HUES48 (cell line): Measurements from ENCODE around the gene SSR1.

Experiments
- H3K27ac ChIP-seq: one replicate; pipeline ENCODE4 v1.7.0; 2013; ENCODE audit warnings: low read depth, low read length, inconsistent platforms
- H3K27me3 ChIP-seq: 2 replicates; pipeline ENCODE4 v1.6.1; 2013; ENCODE audit warnings: mild to moderate bottlenecking, low read length; ENCODE audit not compliant: control insufficient read depth, insufficient read depth
- H3K36me3 ChIP-seq: 2 replicates; pipeline ENCODE4 v1.6.1; 2013; ENCODE audit warnings: low read length; ENCODE audit not compliant: control insufficient read depth, insufficient read depth
- H3K4me1 ChIP-seq: 2 replicates; pipeline ENCODE4 v1.6.1; 2013; ENCODE audit warnings: mild to moderate bottlenecking, low read length; ENCODE audit not compliant: control insufficient read depth, insufficient read depth
- H3K4me3 ChIP-seq: 2 replicates; pipeline ENCODE4 v1.5.1; 2013; ENCODE audit warnings: mild to moderate bottlenecking, low read depth, low read length
- H3K9ac ChIP-seq: 2 replicates; pipeline ENCODE4 v1.6.1; 2013; ENCODE audit warnings: mild to moderate bottlenecking, low read depth, low read length, moderate library complexity
- H3K9me3 ChIP-seq: 2 replicates; pipeline ENCODE4 v1.6.1; 2013; ENCODE audit warnings: low read length; ENCODE audit not compliant: control insufficient read depth, insufficient read depth

SSR1 gene

DNA sequence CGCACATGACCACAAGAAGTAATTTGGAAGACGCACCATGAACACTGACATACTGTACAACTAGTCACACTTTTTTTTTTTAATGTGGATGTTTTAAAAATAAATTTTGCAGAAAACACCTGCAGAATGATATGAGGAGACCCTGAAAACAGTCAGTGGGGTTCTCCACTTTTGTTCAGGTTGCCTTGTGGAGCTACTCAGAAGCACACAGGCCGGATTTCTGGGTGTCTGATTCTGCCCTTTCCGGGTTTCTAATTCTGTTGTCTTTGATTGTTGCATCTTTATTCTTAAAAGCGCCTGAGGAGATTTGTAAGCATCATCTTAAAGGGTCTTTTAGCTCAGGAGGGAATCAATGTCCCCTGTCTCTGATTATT, 74.5 kb downstream of the SSR1 start:
- no peak overlapping the region for H3K9ac ChIP-seq
- H3K36me3 ChIP-seq = peaks cover 12% of the 10 kb centered on the region; the same call in 1 of the 2 replicates
- H3K27me3 ChIP-seq = no peaks in the 10 kb centered on the region
- H3K4me3 ChIP-seq = no peak overlapping the region
- H3K27ac ChIP-seq = no peak overlapping the region
- H3K9me3 ChIP-seq = no peaks in the 10 kb centered on the region
- H3K4me1 ChIP-seq = peaks cover 24% of the 10 kb centered on the region

- no peaks in the 10 kb centered on the region for H3K27me3 ChIP-seq
- no peaks in the 10 kb centered on the region for H3K9me3 ChIP-seq
- H3K4me3 ChIP-seq = no peak overlapping the region
- H3K27ac ChIP-seq = no peak overlapping the region
- 0 out of 2 replicates have a peak overlapping the region, but pooled peaks have one; percentile 25 for H3K9ac ChIP-seq
- peaks cover 12% of the 10 kb centered on the region; the same call in 1 of the 2 replicates for H3K36me3 ChIP-seq
- H3K4me1 ChIP-seq = peaks cover 16% of the 10 kb centered on the region
Measured at GRCh38 chr6:7237653-7238188, 75.3 kb downstream of the SSR1 start.

DNA sequence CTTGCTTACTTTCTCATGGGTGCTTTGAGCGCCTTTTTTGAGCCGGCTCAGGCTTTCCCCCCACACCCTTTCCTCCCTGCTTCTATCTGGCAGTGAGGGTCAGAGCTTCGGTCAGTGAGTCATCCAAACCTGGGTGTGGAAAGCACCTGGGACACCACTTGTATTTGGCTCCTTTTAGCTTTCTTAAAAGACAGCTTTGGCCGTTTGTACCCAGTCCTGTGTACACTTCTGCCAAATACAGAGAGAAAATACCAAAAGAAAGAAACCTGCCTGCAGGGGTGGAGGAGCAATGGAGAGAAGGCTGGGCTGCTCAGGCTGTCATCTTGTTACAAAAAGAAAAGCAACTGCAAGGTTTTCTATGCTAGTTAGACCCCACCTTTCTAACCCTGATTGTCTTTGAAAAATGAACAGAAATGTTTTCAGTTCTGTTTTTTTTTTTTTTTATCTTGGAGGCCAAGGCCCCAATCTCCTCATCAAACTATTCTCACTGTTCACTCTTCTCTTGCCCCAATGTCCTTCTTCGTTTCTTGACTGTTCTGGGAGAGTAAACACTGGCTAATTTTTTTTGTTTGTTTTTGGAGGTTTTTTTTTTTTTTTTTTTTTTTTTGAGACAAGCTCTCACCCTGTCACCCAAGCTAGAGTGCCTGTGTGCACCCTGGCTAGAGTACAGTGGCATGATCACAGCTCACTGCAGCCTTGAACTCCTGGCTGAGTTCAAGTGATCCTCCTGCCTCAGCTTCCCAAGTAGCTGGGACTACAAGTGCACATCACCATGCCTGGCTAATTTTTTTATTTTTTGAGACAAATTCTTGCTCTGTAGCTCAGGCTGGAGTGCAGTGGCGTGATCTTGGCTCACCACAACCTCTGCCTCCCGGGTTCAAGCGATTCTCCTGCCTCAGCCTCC, 76.4 kb downstream of the SSR1 start:
- Histone ChIP-seq H3K9ac (no peak overlapping the region), H3K27ac (no peak overlapping the region), H3K4me3 (no peak overlapping the region), H3K27me3 (no peaks in the 10 kb centered on the region), H3K4me1 (peaks cover 4% of the 10 kb centered on the region; the same call in 1 of the 2 replicates), H3K36me3 (peaks cover 20% of the 10 kb centered on the region; the same call in 1 of the 2 replicates), H3K9me3 (no peaks in the 10 kb centered on the region)

DNA sequence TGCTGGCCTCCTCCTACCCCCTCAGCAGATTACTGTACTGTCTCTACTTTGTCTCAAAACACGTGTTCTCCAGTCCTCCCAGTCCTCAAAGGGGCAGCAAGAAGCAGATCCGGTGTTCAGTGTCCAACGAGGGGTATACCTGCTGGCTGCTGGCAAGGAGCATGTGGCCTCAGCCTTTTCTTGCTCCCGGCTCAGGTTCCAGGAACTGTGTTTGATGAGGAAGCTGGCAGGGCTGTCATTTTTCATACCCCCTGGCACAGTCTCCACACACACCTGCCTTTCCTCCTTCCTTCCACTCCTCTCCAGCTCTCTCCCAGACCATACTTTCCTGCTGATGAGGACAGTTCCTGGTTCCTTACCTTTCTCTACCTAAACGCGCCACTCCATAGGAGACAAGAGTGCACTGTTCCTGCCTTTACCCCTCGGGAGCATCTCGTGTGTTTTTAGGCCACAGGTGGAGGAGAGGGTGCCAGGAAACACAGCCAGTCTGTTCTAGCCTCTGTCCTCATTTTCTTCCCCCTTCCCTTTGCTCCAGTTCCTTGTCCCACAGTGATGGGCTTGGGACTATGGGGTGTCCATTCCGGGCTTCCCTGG, 77.2 kb downstream of the SSR1 start:
- Histone ChIP-seq H3K27ac (no peak overlapping the region), H3K4me3 (no peak overlapping the region), H3K27me3 (no peaks in the 10 kb centered on the region), H3K9me3 (no peaks in the 10 kb centered on the region), H3K36me3 (peaks cover 26% of the 10 kb centered on the region), H3K9ac (no peak overlapping the region), H3K4me1 (peaks cover 2% of the 10 kb centered on the region; the same call in 1 of the 2 replicates)

GRCh38 chr6:7234547-7234946, 78.5 kb downstream of the SSR1 start:
- H3K4me3 ChIP-seq = no peak overlapping the region
- H3K27ac ChIP-seq = no peak overlapping the region
- H3K27me3 ChIP-seq = no peaks in the 10 kb centered on the region
- H3K4me1 ChIP-seq = peaks cover 2% of the 10 kb centered on the region; the same call in 1 of the 2 replicates
- H3K9ac ChIP-seq = no peak overlapping the region
- H3K36me3 ChIP-seq = peaks cover 33% of the 10 kb centered on the region
- H3K9me3 ChIP-seq = no peaks in the 10 kb centered on the region

GRCh38 chr6:7232351-7232750, 80.6 kb downstream of the SSR1 start:
- Histone ChIP-seq H3K27me3 (no peaks in the 10 kb centered on the region), H3K4me1 (no peaks in the 10 kb centered on the region), H3K9me3 (no peaks in the 10 kb centered on the region), H3K36me3 (peaks cover 50% of the 10 kb centered on the region), H3K9ac (no peak overlapping the region), H3K27ac (no peak overlapping the region), H3K4me3 (no peak overlapping the region)

GRCh38 chr6:7230956-7231713, 81.9 kb downstream of the SSR1 start:
- Histone ChIP-seq H3K9ac (no peak overlapping the region), H3K36me3 (peaks cover 59% of the 10 kb centered on the region)

DNA sequence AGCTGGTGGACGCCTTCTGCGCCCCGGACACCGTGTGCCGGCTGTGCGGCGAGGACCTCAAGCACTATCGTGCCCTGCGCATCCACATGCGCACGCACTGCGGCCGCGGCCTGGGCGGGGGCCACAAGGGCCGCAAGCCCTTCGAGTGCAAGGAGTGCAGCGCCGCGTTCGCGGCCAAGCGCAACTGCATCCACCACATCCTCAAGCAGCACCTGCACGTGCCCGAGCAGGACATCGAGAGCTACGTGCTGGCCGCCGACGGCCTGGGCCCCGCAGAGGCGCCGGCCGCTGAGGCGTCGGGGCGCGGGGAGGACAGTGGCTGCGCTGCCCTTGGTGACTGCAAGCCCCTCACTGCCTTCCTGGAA, 82.7 kb downstream of the SSR1 start:
- Histone ChIP-seq H3K9me3 (no peaks in the 10 kb centered on the region), H3K36me3 (peaks cover 66% of the 10 kb centered on the region), H3K4me1 (no peaks in the 10 kb centered on the region), H3K4me3 (no peak overlapping the region), H3K27ac (no peak overlapping the region), H3K27me3 (no peaks in the 10 kb centered on the region), H3K9ac (no peak overlapping the region)

More at GRCh38 chr6:7230956-7231713, 81.9 kb downstream of the SSR1 start:
- no peaks in the 10 kb centered on the region for H3K27me3 ChIP-seq
- H3K9me3 ChIP-seq = no peaks in the 10 kb centered on the region
- H3K27ac ChIP-seq = no peak overlapping the region
- no peaks in the 10 kb centered on the region for H3K4me1 ChIP-seq
- no peak overlapping the region for H3K4me3 ChIP-seq

DNA sequence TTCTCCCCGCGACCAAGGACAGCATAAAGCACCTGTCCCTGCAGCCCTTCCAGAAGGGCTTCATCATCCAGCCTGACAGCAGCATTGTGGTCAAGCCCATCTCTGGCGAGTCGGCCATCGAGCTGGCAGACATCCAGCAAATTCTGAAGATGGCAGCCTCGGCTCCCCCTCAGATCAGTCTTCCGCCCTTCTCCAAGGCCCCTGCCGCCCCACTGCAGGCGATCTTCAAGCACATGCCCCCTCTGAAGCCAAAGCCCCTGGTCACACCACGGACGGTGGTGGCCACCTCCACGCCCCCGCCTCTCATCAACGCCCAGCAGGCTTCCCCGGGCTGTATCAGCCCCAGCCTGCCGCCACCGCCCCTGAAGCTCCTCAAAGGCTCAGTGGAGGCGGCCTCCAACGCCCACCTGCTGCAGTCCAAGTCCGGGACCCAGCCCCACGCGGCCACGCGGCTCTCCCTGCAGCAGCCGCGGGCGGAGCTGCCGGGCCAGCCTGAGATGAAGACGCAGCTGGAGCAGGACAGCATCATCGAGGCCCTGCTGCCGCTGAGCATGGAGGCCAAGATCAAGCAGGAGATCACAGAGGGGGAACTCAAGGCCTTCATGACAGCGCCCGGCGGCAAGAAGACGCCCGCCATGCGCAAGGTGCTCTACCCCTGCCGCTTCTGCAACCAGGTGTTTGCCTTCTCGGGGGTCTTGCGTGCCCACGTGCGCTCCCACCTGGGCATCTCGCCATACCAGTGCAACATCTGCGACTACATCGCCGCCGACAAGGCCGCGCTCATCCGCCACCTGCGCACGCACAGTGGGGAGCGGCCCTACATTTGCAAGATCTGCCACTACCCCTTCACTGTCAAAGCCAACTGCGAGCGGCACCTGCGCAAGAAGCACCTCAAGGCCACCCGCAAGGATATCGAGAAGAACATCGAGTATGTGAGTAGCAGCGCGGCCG, 83.3 kb downstream of the SSR1 start:
- H3K36me3 ChIP-seq = peaks cover 67% of the 10 kb centered on the region

More for the DNA sequence above, 83.3 kb downstream of the SSR1 start:
- Histone ChIP-seq H3K9me3 (no peaks in the 10 kb centered on the region), H3K27me3 (no peaks in the 10 kb centered on the region), H3K4me3 (no peak overlapping the region), H3K27ac (no peak overlapping the region), H3K9ac (no peak overlapping the region), H3K4me1 (peaks cover 5% of the 10 kb centered on the region; the same call in 1 of the 2 replicates)
